ENCODE results near the gene MAP3K2.

The MAP3K2 gene, protein sequence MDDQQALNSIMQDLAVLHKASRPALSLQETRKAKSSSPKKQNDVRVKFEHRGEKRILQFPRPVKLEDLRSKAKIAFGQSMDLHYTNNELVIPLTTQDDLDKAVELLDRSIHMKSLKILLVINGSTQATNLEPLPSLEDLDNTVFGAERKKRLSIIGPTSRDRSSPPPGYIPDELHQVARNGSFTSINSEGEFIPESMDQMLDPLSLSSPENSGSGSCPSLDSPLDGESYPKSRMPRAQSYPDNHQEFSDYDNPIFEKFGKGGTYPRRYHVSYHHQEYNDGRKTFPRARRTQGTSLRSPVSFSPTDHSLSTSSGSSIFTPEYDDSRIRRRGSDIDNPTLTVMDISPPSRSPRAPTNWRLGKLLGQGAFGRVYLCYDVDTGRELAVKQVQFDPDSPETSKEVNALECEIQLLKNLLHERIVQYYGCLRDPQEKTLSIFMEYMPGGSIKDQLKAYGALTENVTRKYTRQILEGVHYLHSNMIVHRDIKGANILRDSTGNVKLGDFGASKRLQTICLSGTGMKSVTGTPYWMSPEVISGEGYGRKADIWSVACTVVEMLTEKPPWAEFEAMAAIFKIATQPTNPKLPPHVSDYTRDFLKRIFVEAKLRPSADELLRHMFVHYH

DNA sequence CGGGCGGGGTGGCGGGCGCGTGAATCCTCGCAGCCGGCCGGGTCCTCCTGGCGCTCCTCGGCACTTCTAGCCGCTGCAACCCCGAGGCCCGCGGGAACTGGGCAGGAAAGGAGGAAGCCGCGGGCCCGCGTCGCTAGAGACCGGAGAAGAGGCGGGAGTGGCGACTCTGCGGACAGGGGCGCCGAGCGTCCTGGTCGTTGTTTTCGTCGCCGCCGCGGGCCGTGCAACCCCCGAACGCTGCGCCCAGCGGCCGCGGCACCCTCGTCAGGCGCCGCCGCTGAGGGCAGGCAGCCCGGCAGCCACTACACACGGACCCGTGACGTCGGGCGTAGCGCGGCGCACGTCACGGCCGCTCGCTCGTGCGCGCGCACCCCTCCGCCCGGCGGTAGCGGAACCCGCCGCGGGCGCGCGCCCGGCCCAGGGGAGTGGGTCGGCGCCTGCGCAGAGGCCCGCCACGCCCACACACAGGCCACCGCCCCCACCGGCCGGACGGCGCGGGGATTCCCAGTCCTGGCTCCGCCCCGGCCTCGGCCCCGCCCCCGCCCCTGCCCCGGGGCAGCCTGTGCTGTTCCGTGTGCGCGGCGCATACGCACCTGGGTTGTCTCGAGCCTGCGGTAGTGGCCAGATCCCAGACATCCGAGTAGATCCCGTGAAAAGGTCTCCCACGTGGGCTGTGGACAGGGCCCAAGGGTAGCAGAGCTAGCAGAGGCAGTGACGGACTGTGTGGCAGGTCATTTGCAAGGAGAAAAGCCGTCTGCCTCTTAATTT is at the start of gene MAP3K2:
TSS of gene MAP3K2 (minus strand) at position 321 of the 768 bp plus-strand sequence. CDS start 44,846 bp downstream, outside the sequence.
- DNase-seq = peak; percentile 63

DNA sequence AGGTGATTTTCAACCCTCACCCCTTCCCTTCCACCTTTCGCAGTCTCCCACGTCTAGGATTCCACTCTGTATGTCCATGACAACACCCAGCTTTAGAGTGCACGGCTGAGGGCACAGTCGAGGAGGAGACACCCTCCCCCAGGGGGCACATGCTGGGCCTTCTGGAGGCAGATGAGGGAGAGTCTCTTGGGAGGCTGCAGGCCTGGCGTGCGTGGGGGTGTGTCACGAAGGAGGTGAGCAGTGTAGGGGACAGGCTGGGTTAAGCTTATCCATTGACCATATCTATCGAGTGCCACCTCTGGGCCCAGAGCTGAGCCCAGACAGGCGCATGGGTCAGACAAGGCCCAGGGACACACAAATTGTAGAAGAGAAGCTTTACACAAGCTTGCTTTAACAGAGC is 49.3 kb upstream of the MAP3K2 start:
- DNase-seq = no peak

- DNase-seq = no peak
Measured at GRCh38 chr2:127434515-127434914, 46.7 kb upstream of the MAP3K2 start.

GRCh38 chr2:127431408-127432023 is 43.7 kb upstream of the MAP3K2 start:
- no peak for DNase-seq

DNA sequence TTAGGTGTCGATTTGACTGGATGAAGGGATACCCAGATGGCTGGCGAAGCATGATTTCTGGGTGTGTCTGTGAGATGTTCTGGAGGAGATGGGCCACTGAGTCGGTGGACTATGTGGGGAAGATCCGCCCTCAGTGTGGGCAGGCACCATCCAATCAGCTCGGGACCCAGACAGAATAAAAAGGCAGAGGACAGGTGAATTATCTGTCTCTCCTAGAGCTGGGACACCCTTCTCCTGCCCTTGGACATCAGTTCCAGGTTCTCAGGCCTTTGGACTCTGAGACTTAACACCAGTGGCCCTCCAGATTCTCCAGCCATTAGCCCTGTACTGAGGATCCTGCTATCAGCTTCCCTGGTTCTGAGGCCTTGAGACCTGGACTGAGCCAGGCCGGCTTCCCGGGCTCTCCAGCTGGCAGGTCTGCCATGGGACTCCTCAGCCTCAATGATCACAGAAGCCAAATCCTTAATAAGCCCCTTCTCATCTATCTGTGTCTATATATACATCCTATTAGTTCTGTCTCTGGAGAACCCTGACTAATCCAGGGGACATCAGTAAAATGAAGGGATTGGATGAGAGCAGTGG is 42.2 kb upstream of the MAP3K2 start:
- no peak for DNase-seq

GRCh38 chr2:127429291-127429690 is 41.5 kb upstream of the MAP3K2 start:
- no peak for DNase-seq

DNA sequence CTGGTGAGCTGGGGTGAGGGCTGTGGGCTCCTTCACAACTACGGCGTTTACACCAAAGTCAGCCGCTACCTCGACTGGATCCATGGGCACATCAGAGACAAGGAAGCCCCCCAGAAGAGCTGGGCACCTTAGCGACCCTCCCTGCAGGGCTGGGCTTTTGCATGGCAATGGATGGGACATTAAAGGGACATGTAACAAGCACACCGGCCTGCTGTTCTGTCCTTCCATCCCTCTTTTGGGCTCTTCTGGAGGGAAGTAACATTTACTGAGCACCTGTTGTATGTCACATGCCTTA is 41.0 kb upstream of the MAP3K2 start:
- DNase-seq = no peak

GRCh38 chr2:127428057-127428814 is 40.5 kb upstream of the MAP3K2 start:
- DNase-seq = no peak

DNA sequence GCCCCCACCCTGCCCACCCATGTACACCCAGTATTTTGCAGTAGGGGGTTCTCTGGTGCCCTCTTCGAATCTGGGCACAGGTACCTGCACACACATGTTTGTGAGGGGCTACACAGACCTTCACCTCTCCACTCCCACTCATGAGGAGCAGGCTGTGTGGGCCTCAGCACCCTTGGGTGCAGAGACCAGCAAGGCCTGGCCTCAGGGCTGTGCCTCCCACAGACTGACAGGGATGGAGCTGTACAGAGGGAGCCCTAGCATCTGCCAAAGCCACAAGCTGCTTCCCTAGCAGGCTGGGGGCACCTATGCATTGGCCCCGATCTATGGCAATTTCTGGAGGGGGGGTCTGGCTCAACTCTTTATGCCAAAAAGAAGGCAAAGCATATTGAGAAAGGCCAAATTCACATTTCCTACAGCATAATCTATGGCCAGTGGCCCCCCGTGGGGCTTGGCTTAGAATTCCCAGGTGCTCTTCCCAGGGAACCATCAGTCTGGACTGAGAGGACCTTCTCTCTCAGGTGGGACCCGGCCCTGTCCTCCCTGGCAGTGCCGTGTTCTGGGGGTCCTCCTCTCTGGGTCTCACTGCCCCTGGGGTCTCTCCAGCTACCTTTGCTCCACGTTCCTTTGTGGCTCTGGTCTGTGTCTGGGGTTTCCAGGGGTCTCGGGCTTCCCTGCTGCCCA is 39.7 kb upstream of the MAP3K2 start:
- DNase-seq = no peak

GRCh38 chr2:127426501-127427354 is 39.0 kb upstream of the MAP3K2 start:
- DNase-seq = no peak

DNA sequence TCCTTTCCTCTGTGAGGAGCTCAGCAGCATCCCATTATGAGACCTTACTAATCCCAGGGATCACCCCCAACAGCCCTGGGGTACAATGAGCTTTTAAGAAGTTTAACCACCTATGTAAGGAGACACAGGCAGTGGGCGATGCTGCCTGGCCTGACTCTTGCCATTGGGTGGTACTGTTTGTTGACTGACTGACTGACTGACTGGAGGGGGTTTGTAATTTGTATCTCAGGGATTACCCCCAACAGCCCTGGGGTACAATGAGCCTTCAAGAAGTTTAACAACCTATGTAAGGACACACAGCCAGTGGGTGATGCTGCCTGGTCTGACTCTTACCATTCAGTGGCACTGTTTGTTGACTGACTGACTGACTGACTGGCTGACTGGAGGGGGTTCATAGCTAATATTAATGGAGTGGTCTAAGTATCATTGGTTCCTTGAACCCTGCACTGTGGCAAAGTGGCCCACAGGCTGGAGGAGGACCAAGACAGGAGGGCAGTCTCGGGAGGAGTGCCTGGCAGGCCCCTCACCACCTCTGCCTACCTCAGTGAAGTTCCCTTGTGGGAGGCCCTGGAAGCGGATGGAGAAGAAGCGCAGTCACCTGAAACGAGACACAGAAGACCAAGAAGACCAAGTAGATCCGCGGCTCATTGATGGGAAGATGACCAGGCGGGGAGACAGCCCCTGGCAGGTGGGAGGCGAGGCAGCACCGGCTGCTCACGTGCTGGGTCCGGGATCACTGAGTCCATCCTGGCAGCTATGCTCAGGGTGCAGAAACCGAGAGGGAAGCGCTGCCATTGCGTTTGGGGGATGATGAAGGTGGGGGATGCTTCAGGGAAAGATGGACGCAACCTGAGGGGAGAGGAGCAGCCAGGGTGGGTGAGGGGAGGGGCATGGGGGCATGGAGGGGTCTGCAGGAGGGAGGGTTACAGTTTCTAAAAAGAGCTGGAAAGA is 38.0 kb upstream of the MAP3K2 start:
- no peak for DNase-seq

GRCh38 chr2:127424598-127425520 is 37.1 kb upstream of the MAP3K2 start:
- DNase-seq = no peak

DNA sequence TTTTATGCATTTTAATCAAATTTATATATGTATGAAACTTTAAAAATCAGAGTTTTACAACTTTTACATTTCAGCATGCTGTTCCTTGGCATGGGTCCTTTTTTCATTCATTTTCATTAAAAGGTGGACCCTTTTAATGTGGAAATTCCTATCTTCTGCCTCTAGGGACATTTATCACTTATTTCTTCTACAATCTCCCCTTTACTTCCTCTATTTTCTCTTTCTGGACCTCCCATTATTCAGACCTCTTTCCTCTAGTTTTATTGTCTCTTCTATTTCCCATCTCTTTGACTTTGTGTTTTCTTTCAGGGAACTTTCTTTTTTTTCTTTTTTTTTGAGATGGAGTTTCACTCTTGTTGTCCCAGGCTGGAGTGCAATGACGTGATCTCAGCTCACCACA is 36.1 kb upstream of the MAP3K2 start:
- no peak for DNase-seq

GRCh38 chr2:127423478-127423843 is 35.7 kb upstream of the MAP3K2 start:
- no peak for DNase-seq

- peak; percentile 28 for DNase-seq
Measured at GRCh38 chr2:127422559-127423477, 35.0 kb upstream of the MAP3K2 start.

GRCh38 chr2:127421871-127422558 is 34.2 kb upstream of the MAP3K2 start:
- no peak for DNase-seq
